Uterus (tissue), 4 donors: Measurements from ENCODE around the gene MBP. TPM values are rescaled to one million over a fixed set of nuclear protein-coding genes. Genes with fewer than 3 reads are reported as not detected.

ENCODE experiments used
- DNase-seq, 2 donors: peaks; one replicate each; pipeline ENCODE4 v3.0.0-alpha.2; 2019 to 2020
- H3K27ac ChIP-seq, 2 donors: fragments of 200-600 bp; sonication (generic); 1 replicate in 1 of 2; 2 replicates in 1 of 2; pipeline ENCODE4 v1.5.1; 2016 to 2018
- H3K27me3 ChIP-seq, 2 donors: fragments of 200-600 bp; sonication (generic); one replicate each; pipeline ENCODE4 v1.5.1; 2018 to 2019; ENCODE audit warnings: control low read depth in 1 of 2
- H3K36me3 ChIP-seq, 2 donors: fragments of 200-600 bp; sonication (generic); one replicate each; pipeline ENCODE4 v1.5.1; 2019; ENCODE audit warnings: control low read depth in 1 of 2
- H3K4me1 ChIP-seq, 2 donors: fragments of 200-600 bp; sonication (generic); one replicate each; pipeline ENCODE4 v1.5.1; 2018 to 2019; ENCODE audit warnings: control low read depth in 1 of 2
- H3K4me3 ChIP-seq, 2 donors: fragments of 200-600 bp; sonication (generic); 1 replicate in 1 of 2; 2 replicates in 1 of 2; pipeline ENCODE4 v1.5.1; 2018 to 2019; ENCODE audit warnings: mild to moderate bottlenecking in 1 of 2
- H3K9me3 ChIP-seq, 2 donors: fragments of 200-600 bp; sonication (generic); one replicate each; pipeline ENCODE4 v1.5.1; 2019; ENCODE audit warnings: control low read depth in 1 of 2
- CTCF ChIP-seq, 4 experiments: fragments of 200-600 bp in 2 of 4; fragments of 450-650 bp in 2 of 4; sonication (generic) in 2 of 4; IDR thresholded peaks; one replicate each; pipeline ENCODE4 v1.5.1; 2016 to 2019; ENCODE audit warnings: antibody characterized with exemption in 4 of 4, mild to moderate bottlenecking in 2 of 4, moderate library complexity in 1 of 4
- POLR2A ChIP-seq, 2 donors: fragments of 450-650 bp; IDR thresholded peaks; one replicate each; pipeline ENCODE4 v1.6.1; 2016; ENCODE audit warnings: antibody characterized with exemption in 2 of 2, mild to moderate bottlenecking in 1 of 2, moderate library complexity in 1 of 2
- intact Hi-C: fragments of 100-400 bp; cut with DNase I; formaldehyde crosslinking; loops from one replicate; pipeline ENCODE4 v1.15.1; 2023; ENCODE audit warnings: low total_unique reads
- total RNA-seq, 4 donors: library from RNA; depleted of rRNA in 3 of 4; stranded (reverse); fragments of >200 nt in 3 of 4; gene quantifications; one replicate each; pipeline versions ENCODE4 v1.1.0 to v1.2.4, GENCODE V29; 2014 to 2023
- donor health status: DM: yes; HTN: yes; CAD: no.

The MBP gene
- total RNA-seq, 4 donors from 2014 or later = 12.1 to 52.2 (median 19.8) TPM

DNA sequence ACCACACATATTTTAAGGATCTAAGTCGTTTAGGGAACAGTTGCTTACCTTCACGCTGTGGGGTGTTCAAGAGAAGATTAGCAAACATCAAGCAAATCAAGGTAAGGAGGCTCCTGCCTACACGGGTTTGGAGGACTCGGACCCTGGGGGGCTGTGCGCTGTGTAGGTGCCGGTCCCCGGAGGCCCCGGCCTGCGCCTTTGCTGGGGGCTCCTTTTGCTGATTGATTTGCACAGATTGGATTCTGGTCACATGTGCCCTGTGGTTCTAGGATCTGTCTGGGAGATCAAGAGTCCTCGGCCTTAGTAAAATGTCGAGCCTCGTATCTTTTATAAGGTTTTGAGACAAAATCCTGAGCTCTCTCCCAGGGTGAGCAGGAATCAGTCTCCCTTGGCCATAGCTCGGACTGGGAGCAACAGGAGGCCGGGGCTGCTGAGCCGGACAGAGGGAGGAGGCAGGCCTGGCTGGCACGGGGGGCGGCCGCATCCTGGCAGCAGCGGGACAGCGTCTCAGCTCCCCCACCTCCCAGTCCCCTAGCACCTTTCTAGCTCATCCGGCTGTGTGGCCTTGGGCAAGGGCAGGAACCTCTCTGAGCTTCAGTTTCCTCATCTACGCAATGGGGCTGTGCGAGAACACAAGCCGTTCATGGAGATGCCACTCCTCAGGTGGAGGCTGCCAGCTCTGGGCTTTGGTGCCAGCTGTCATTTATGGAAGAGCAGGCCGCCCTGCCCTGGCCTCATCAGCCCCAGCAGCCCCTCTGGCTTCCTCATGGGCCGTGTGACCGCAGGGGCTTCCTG lies 147.2 kb downstream of the MBP start:
- TF ChIP-seq CTCF (IDR thresholded peaks at IDR 0.05) = no peak
- no peak for TF ChIP-seq POLR2A (IDR thresholded peaks at IDR 0.05)
- no peak for DNase-seq
- no peak overlapping the region for H3K4me3 ChIP-seq
- H3K36me3 ChIP-seq = no peaks in the 10 kb centered on the region
- H3K4me1 ChIP-seq = no peaks in the 10 kb centered on the region
- H3K27me3 ChIP-seq = no peaks in the 10 kb centered on the region
- no peak overlapping the region for H3K27ac ChIP-seq
- H3K9me3 ChIP-seq = no peaks in the 10 kb centered on the region
- intact Hi-C loops = loop anchor here (10.0 kb wide), 1 partner anchor 181 kb away; no protein-coding TSS in a partner anchor

DNA sequence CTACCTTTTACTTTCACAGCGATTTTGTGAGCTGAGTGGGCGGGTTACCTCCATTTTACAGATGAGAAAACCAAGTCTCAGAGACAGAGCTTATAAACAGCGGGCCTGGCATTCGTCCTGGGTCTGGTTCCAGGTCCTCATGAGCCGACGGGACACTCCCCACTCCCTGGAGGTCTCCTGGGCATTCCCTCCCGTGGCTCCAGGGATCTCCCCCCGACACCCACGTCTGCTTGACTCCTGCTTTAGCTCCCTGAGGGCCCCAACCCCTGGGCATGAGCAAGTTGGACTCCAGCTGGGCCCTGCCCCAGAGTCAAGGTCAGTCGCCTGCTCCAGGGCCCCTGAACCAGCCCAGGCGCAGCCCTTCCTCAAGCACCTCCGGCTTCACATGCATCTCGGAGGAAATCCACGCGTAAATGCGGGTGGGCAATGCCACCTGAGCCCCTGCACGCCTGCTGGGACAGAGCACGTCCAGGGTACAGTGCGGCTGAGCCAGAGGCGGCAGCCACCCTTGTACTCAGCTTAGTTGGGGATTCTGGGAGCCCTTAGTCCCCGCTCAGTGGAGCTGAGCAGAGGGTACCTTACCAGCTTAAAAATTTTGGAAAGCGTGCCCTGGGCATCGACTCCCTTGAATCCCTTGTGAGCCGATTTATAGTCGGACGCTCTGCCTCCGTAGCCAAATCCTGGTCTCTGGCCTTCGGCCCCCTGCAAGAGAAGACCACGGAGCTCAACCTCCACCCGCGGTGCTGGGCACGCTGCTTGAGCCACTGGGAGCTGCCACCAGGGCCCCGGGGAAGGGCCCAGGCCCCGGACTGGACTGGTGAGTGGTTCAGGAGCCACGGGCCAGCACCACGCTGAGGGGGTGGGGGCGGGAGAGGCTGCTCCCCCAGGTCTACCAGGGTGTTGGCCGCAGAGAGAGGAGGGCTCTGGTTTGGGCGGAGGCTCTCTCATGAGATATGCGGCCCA lies 148.1 kb downstream of the MBP start:
- no peaks in the 10 kb centered on the region for H3K36me3 ChIP-seq
- no peaks in the 10 kb centered on the region for H3K4me1 ChIP-seq
- no peaks in the 10 kb centered on the region for H3K9me3 ChIP-seq
- intact Hi-C loops = loop anchor here (10.0 kb wide), 1 partner anchor 180 kb away; no protein-coding TSS in a partner anchor
- no peak for TF ChIP-seq CTCF (IDR thresholded peaks at IDR 0.05)
- H3K4me3 ChIP-seq = no peak overlapping the region
- no peak overlapping the region for H3K27ac ChIP-seq
- H3K27me3 ChIP-seq = no peaks in the 10 kb centered on the region
- DNase-seq = no peak

DNA sequence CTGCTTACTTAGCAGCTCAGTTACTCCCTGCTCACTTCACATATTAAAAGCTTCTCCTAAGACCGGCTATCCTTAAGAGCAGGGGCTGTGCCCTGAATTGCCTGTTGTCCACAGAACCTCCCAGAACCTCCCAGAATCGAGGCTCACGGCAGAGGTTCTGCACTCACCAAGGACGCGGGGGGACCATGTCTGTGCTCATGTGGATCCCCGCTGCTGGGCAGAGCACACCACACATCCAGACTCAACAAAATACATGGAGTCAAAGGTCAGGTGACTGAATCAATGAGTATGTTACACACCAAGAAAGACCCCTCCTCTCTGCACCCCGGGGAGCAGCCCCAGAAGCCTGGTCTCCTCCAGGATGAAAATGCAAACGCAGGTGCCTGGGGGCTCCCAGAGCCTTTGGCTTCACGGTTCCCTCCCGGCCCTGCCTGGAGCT lies 149.0 kb downstream of the MBP start:
- H3K4me1 ChIP-seq = no peaks in the 10 kb centered on the region
- no peaks in the 10 kb centered on the region for H3K27me3 ChIP-seq
- DNase-seq = no peak
- intact Hi-C loops = loop anchor here (10.0 kb wide), 1 partner anchor 179 kb away; no protein-coding TSS in a partner anchor
- H3K36me3 ChIP-seq = no peaks in the 10 kb centered on the region
- no peak overlapping the region for H3K4me3 ChIP-seq
- H3K9me3 ChIP-seq = no peaks in the 10 kb centered on the region
- TF ChIP-seq POLR2A (IDR thresholded peaks at IDR 0.05) (no peak), CTCF (IDR thresholded peaks at IDR 0.05) (no peak)
- no peak overlapping the region for H3K27ac ChIP-seq

GRCh38 chr18:76982841-76983583 lies 149.6 kb downstream of the MBP start:
- Histone ChIP-seq H3K4me1 (no peaks in the 10 kb centered on the region), H3K27me3 (no peaks in the 10 kb centered on the region), H3K36me3 (no peaks in the 10 kb centered on the region), H3K27ac (no peak overlapping the region), H3K9me3 (no peaks in the 10 kb centered on the region), H3K4me3 (no peak overlapping the region)
- intact Hi-C loops = loop anchor here (10.0 kb wide), 1 partner anchor 178 kb away; no protein-coding TSS in a partner anchor
- DNase-seq = peak; percentile 80
- TF ChIP-seq POLR2A (IDR thresholded peaks at IDR 0.05) (no peak), CTCF (IDR thresholded peaks at IDR 0.05) (peak; percentile 72 to 89 (median 83))
